HUES64 (cell line): ENCODE measurements around the gene RECQL5.

Experiments used
- H3K27ac ChIP-seq: 2 replicates; pipeline ENCODE4 v1.7.0; 2013; ENCODE audit warnings: low read depth, low read length, inconsistent platforms
- H3K27me3 ChIP-seq: 2 replicates; pipeline ENCODE4 v1.6.1; 2013; ENCODE audit warnings: mild to moderate bottlenecking, low read length; ENCODE audit not compliant: insufficient read depth
- H3K36me3 ChIP-seq: 2 replicates; pipeline ENCODE4 v1.6.1; 2013; ENCODE audit warnings: mild to moderate bottlenecking, low read length; ENCODE audit not compliant: insufficient read depth
- H3K4me1 ChIP-seq: 2 replicates; pipeline ENCODE4 v1.6.1; 2013; ENCODE audit warnings: mild to moderate bottlenecking, low read length, moderate library complexity; ENCODE audit not compliant: insufficient read depth
- H3K4me3 ChIP-seq: 2 replicates; pipeline ENCODE4 v1.5.1; 2013; ENCODE audit warnings: mild to moderate bottlenecking, low read length, moderate library complexity
- H3K9ac ChIP-seq: 2 replicates; pipeline ENCODE4 v1.6.1; 2013; ENCODE audit warnings: mild to moderate bottlenecking, low read depth, low read length
- H3K9me3 ChIP-seq: 2 replicates; pipeline ENCODE4 v1.6.1; 2013; ENCODE audit warnings: low read depth, low read length; ENCODE audit not compliant: insufficient read depth
- WGBS: fragments of 150-250, 120-280 bp; methylation state at CpG from one replicate; pipeline ENCODE4 v1.1.7; 2013; ENCODE audit warnings: missing lambda C conversion rate; 5-methylcytosine and 5-hydroxymethylcytosine counted together

The RECQL5 gene

DNA sequence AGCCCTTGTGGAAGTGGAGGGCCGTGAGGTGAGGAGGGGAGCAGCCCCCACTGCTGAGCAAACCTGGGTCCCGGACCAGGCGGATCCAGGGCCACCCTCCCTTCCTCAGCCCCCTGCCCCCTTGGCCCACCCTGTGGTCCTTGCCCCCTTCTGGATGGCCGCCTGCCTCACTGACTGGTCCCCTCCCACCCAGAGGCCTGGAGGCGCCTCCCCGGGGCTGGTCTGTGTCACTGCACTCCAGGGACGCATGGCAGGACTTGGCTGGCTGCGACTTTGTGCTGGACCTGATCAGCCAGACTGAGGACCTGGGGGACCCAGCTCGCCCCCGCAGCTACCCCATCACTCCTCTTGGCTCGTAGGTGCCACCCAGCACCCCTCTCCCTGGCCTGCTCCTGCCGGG lies 52.9 kb downstream of the RECQL5 start:
- no peaks in the 10 kb centered on the region for H3K9me3 ChIP-seq
- no peaks in the 10 kb centered on the region for H3K36me3 ChIP-seq
- 82% methylated on average over 12 of the region's 12 CpGs for WGBS
- no peak overlapping the region for H3K27ac ChIP-seq
- no peak overlapping the region for H3K4me3 ChIP-seq
- no peak overlapping the region for H3K9ac ChIP-seq
- no peaks in the 10 kb centered on the region for H3K4me1 ChIP-seq
- H3K27me3 ChIP-seq, result no peaks in the 10 kb centered on the region; the same call in 1 of the 2 replicates

DNA sequence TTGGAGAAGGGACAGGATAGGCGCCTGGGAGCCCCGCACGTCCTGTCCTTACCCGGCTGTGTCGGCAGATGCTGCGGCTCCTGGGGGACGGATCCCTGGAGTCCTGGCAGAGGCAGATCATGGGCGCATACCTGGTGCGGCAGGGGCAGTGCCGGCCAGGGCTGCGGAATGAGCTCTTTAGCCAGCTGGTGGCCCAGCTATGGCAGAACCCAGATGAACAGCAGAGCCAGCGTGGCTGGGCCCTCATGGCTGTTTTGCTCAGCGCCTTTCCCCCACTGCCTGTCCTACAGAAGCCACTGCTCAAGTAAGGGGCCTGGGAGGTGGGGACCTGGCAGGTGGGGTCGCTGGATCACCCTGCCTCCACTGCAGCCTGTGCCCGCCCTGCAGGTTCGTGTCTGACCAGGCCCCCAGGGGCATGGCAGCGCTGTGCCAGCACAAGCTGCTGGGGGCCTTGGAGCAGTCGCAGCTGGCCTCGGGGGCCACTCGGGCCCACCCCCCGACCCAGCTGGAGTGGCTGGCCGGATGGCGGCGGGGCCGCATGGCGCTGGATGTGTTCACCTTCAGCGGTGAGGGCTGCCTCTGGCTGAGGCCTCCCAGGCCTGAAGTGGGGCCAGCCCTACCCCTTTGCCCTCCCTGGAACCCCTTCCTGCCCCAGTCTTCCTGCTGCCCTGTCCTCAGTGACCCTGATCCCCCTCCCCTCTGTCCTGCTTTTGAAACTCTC lies 53.9 kb downstream of the RECQL5 start:
- 91% methylated on average over 27 of the region's 27 CpGs for WGBS
- no peak overlapping the region for H3K9ac ChIP-seq
- no peaks in the 10 kb centered on the region for H3K36me3 ChIP-seq
- H3K27me3 ChIP-seq, result no peaks in the 10 kb centered on the region; the same call in 1 of the 2 replicates
- H3K4me1 ChIP-seq, result no peaks in the 10 kb centered on the region
- no peaks in the 10 kb centered on the region for H3K9me3 ChIP-seq
- no peak overlapping the region for H3K27ac ChIP-seq
- H3K4me3 ChIP-seq, result no peak overlapping the region

DNA sequence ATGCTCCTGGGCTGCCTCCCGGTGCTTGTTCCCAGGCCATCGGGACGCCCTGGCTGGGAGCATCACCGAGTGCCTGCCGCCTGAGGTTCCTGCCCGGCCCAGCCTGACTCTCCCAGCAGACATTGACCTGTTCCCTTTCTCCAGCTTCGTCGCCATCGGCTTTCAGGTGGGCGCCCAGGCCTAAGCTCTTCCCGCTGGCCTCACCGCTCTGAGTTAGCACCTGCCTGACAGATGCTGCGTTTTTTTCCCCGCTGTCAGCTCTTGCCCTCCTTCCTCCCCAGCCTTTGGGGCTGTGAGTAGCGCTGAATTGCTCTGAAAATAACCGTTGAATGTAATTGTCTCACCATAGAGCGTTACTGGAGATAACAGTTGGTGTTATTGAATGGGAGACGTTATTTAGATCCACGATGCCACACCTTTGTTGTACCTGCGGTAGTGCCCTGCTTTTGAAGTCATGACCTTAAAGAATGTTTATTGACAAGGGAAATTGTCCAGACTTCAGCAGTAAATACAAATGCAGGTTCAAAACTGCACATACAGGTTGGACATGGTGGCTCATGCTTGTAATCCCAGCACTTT lies 55.0 kb downstream of the RECQL5 start:
- 92% methylated on average over 20 of the region's 20 CpGs for WGBS
- Histone ChIP-seq H3K9ac (no peak overlapping the region; the same call in 1 of the 2 replicates), H3K9me3 (no peaks in the 10 kb centered on the region), H3K4me1 (no peaks in the 10 kb centered on the region), H3K27ac (no peak overlapping the region), H3K4me3 (no peak overlapping the region), H3K27me3 (no peaks in the 10 kb centered on the region; the same call in 1 of the 2 replicates), H3K36me3 (no peaks in the 10 kb centered on the region)

DNA sequence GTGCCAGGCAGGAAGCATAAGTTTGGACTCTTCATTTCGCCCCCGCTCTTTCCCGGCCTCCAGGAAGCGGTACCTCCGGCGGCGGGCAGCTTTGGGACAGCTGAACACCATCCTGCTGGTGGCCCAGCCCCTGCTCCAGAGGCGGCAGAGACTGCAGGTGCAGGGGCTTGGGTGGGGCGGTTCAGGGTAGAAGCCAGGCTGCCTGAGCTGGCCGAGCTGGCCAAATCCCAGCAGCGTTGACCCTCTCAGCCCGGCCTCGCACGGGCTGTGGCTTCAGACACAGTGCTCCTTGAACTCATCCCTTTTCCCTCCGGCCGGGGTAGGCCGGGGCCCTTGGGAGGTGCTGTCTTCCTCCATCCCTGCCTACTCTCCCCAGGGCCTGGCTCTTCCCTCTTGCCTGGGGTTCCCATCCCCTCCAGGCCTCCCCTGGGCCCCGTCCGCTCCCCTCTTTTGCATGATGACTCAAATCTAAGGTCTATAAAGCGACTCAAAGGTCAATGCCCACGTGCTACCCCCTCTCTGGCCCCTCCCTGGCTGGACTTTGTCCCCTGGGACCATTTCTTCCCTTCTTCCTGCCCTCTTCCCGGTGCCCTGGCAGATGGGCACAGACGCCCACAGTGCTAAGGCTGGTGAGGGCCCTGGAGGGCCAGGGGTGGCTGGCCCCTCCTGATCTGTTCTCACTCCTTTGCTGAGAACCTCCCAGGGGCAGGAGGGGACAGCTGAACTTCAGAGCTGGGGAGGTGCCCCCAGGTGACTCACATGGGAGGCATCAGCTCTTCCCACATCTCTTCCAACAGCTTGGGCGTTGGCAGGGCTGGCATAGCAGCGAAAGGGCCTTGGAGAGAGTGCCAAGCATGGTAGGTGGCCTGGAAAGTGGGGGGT lies 56.6 kb downstream of the RECQL5 start:
- no peak overlapping the region for H3K4me3 ChIP-seq
- no peak overlapping the region for H3K27ac ChIP-seq
- no peaks in the 10 kb centered on the region for H3K36me3 ChIP-seq
- H3K9ac ChIP-seq, result no peak overlapping the region
- no peaks in the 10 kb centered on the region for H3K4me1 ChIP-seq
- 87% methylated on average over 25 of the region's 25 CpGs for WGBS
- no peaks in the 10 kb centered on the region for H3K27me3 ChIP-seq
- H3K9me3 ChIP-seq, result no peaks in the 10 kb centered on the region

DNA sequence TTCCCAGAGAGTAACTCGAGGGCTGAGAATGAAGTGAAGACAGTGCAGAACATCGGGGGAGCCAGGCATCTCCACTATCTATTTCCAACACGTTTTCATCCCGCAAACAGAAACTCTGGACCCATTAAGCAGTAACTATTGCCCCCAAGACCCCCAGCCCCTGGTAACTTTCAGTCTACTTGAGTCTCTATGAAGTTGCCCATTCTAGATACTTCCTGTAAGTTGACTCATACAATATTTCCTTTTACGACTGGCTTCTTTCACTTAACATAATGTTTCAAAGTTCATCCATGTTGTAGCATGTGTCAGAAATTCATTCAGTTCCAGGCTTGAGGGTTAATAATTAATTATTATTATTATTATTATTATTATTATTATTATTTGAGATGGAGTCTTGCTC lies 59.9 kb downstream of the RECQL5 start:
- no peak overlapping the region for H3K4me3 ChIP-seq
- no peaks in the 10 kb centered on the region for H3K27me3 ChIP-seq
- no peak overlapping the region for H3K27ac ChIP-seq
- H3K9me3 ChIP-seq, result no peaks in the 10 kb centered on the region
- H3K4me1 ChIP-seq, result no peaks in the 10 kb centered on the region
- WGBS, result 90% methylated on average over 5 of the region's 5 CpGs
- H3K36me3 ChIP-seq, result no peaks in the 10 kb centered on the region
- no peak overlapping the region for H3K9ac ChIP-seq

DNA sequence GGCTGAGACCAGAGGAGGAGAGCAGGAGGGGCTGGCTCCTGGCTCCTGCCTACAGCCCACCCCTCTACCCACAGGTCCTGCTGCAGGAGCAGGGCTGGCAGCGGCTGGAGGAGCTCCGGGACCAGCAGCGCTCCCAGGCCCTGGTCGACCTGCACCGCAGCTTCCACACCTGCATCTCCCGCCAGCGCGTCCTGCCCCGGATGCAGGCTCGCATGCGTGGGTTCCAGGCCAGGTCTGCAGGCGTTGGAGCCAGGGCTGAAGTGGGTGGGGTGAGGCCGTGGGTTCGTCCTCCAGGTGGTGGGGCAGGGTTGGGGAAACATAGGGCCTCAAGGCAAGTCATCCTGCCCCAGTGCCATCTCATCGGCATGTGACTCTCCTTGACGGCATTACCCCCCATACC lies 61.2 kb downstream of the RECQL5 start:
- no peaks in the 10 kb centered on the region for H3K9me3 ChIP-seq
- no peaks in the 10 kb centered on the region for H3K27me3 ChIP-seq
- no peak overlapping the region for H3K27ac ChIP-seq
- WGBS, result 91% methylated on average over 16 of the region's 16 CpGs
- H3K4me3 ChIP-seq, result no peak overlapping the region
- H3K36me3 ChIP-seq, result no peaks in the 10 kb centered on the region
- no peaks in the 10 kb centered on the region for H3K4me1 ChIP-seq
- no peak overlapping the region for H3K9ac ChIP-seq

DNA sequence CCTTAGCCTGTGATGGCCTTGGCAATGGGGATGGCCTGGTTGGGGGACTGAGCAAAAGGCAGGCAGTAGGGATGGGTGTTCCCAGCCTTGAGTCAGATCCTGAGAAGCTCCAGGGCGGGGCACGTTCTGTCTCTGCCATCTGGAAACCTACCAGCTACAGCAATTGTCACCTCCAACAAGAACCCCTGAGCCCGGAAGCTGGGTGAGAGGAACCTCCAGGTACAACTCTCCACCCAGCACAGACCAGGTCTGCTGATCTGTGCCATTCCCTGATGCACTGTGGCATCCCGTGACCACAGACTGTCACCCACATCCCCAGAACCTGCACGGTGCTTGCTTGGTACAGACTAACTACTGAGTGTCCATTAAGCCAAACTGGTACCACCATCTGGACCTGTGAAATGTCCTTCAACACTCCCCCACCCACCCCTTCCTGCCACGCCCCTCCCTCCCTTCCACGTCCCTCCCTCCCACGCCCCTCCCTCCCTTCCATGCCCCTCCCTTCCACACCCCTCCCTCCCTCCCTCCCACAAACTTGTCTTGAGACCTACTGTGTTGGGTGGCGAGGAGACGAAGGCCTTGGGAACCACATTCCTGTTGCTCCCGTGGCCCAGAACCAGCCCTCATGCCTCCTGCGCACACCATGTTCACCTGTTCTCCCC lies 62.8 kb downstream of the RECQL5 start:
- Histone ChIP-seq H3K36me3 (no peaks in the 10 kb centered on the region), H3K4me3 (no peak overlapping the region), H3K27ac (no peak overlapping the region), H3K27me3 (no peaks in the 10 kb centered on the region), H3K4me1 (no peaks in the 10 kb centered on the region), H3K9me3 (no peaks in the 10 kb centered on the region), H3K9ac (no peak overlapping the region)
- 84% methylated on average over 10 of the region's 12 CpGs for WGBS

DNA sequence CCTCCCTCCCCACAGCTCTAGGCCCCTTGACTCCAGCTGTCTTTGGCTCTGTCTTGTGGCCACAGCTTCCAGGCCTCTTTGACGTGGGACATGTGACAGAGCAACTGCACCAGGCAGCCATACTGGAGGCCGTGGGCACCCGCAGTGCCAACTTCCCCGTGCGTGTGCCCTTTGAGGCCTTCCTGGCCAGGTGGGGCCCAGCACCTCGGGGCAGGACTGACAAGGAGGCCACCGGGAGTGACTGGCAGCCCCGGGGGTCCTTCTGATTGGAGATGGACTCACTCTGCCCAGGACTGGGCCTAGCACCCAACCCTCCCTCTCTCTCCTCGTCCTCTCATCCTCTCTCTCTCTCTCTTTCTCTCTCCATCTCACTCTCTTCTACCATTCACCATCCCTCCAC lies 63.8 kb downstream of the RECQL5 start:
- Histone ChIP-seq H3K4me3 (no peak overlapping the region), H3K27me3 (no peaks in the 10 kb centered on the region), H3K9ac (no peak overlapping the region), H3K9me3 (no peaks in the 10 kb centered on the region), H3K4me1 (no peaks in the 10 kb centered on the region), H3K36me3 (no peaks in the 10 kb centered on the region), H3K27ac (no peak overlapping the region)
- 87% methylated on average over 9 of the region's 9 CpGs for WGBS

DNA sequence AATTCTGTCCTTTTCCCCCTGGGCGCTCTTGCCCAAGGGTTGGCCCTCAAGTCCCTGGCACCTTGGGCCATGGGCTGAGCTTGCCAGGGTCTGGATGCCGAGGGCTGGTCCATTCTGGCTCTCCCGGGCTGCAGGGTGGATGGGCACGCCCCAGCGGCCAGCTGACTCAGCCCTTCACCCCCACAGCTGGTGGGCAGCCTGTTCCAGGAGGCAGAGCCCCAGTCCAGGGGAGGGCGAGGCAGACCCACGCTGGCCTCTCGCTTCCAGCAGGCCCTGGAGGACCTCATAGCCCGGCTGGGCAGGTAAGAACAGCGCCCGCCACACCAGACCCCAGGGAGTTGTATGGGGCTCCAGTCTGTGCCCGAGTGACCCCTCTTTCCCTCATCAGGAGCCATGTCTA lies 64.3 kb downstream of the RECQL5 start:
- no peak overlapping the region for H3K9ac ChIP-seq
- H3K4me1 ChIP-seq, result no peaks in the 10 kb centered on the region
- no peak overlapping the region for H3K4me3 ChIP-seq
- no peaks in the 10 kb centered on the region for H3K27me3 ChIP-seq
- 90% methylated on average over 12 of the region's 12 CpGs for WGBS
- H3K9me3 ChIP-seq, result no peaks in the 10 kb centered on the region
- no peak overlapping the region for H3K27ac ChIP-seq
- H3K36me3 ChIP-seq, result no peaks in the 10 kb centered on the region

DNA sequence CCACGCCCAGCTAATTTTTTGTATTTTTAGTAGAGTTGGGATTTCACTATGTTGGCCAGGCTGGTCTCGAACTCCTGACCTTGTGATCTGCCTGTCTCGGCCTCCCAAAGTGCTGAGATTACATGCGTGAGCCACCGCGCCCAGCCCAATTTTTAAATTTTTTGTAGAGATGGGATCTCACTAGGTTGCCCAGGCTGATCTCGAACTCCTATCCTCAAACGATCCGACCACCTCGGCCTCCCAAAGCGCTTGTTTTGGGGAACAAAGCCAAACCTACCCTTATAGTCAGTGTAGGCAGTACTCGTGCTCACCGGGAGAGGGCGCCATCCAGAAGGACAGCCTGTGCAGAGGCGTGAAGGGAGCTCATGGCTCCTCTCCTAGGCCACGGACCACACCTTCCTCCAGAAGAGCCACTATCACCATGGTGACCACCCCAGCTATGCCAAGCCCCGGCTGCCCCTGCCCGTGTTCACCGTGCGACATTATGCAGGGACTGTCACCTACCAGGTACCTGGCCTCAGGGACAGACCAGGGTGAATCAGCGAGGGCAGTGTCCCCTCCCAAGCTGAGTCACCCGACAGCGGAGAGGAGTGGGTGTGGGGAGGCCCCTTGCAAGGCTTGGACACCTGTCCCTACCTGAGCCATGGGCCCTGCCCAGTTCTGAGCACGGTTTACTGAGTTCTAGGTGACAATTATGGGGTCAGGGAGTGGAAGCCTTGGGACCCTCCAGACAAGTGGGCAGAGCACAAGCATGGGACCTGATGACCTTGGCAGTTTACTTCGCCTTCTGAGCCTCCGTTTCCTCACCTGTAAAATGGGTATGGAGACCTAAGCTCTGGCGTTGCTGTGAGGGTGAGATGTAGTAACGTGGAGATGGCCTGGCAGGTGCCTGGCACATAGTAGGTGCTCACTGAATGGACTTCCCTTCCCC lies 65.6 kb downstream of the RECQL5 start:
- H3K9me3 ChIP-seq, result no peaks in the 10 kb centered on the region
- 68% methylated on average over 28 of the region's 28 CpGs for WGBS
- H3K27me3 ChIP-seq, result no peaks in the 10 kb centered on the region
- H3K36me3 ChIP-seq, result no peaks in the 10 kb centered on the region
- no peak overlapping the region for H3K9ac ChIP-seq
- H3K4me1 ChIP-seq, result no peaks in the 10 kb centered on the region
- H3K4me3 ChIP-seq, result no peak overlapping the region
- H3K27ac ChIP-seq, result no peak overlapping the region
